Gastroesophageal sphincter (tissue), 4 donors: ENCODE measurements around the gene MADD. TPM values are rescaled to one million over a fixed set of nuclear protein-coding genes. Genes with fewer than 3 reads are reported as not detected.

Experiments used
- ATAC-seq: fragments of 150-250 bp; one replicate; pipeline ENCODE4 v1.9.1; 2016; ENCODE audit warnings: mild to moderate bottlenecking, moderate library complexity
- H3K27ac ChIP-seq, 4 donors: fragments of 200-600 bp; sonication (generic) in 3 of 4; 1 replicate in 3 of 4; 2 replicates in 1 of 4; pipeline ENCODE4 v1.5.1; 2016 to 2019
- H3K27me3 ChIP-seq: fragments of 200-600 bp; sonication (generic); one replicate; pipeline ENCODE4 v1.5.1; 2019
- H3K36me3 ChIP-seq, 2 donors: fragments of 200-600 bp; sonication (generic); one replicate each; pipeline ENCODE4 v1.5.1; 2019; ENCODE audit warnings: control low read depth in 1 of 2
- H3K4me1 ChIP-seq, 3 donors: fragments of 200-600 bp; sonication (generic); 1 replicate in 2 of 3; 2 replicates in 1 of 3; pipeline ENCODE4 v1.5.1; 2016 to 2019; ENCODE audit warnings: control low read depth in 2 of 3
- H3K4me3 ChIP-seq, 2 donors: fragments of 200-600 bp; sonication (generic); one replicate each; pipeline ENCODE4 v1.5.1; 2019; ENCODE audit warnings: mild to moderate bottlenecking in 1 of 2, moderate library complexity in 1 of 2
- H3K9me3 ChIP-seq, 3 donors: fragments of 200-600 bp; sonication (generic); one replicate each; pipeline ENCODE4 v1.5.1; 2017 to 2019; ENCODE audit warnings: control low read depth in 2 of 3
- EP300 ChIP-seq: sonication (generic); formaldehyde crosslinking; IDR thresholded peaks from one replicate; pipeline ENCODE4 v1.6.1; 2017; ENCODE audit warnings: antibody characterized with exemption, mild to moderate bottlenecking
- POLR2A ChIP-seq, 2 donors: fragments of 450-650 bp; IDR thresholded peaks; one replicate each; pipeline ENCODE4 v1.6.1; 2017; ENCODE audit warnings: antibody characterized with exemption in 2 of 2, mild to moderate bottlenecking in 2 of 2, moderate library complexity in 1 of 2
- POLR2AphosphoS5 ChIP-seq: sonication (generic); formaldehyde crosslinking; IDR thresholded peaks from one replicate; pipeline ENCODE4 v1.6.1; 2017; ENCODE audit warnings: antibody characterized with exemption
- WGBS, 2 donors: methylation state at CpG; one replicate each; pipeline ENCODE4 v1.1.5; 2018; ENCODE audit warnings: low coverage in 1 of 2; 5-methylcytosine and 5-hydroxymethylcytosine counted together
- total RNA-seq, 4 donors: library from RNA; depleted of rRNA; stranded (reverse); fragments of >200 nt; gene quantifications; one replicate each; pipeline ENCODE4 v1.1.0, GENCODE V29; 2016
- TF ChIP-seq, protein P1 (sequence below), 4 experiments: fragments of 200-600 bp in 2 of 4; fragments of 450-650 bp in 2 of 4; sonication (generic) in 1 of 4; IDR thresholded peaks; one replicate each; pipeline ENCODE4 v1.5.1; 2017 to 2019; ENCODE audit warnings: antibody characterized with exemption in 4 of 4, mild to moderate bottlenecking in 2 of 4, moderate library complexity in 2 of 4

MADD gene
- total RNA-seq, 4 donors from 2014 or later, result 23.7 to 33.9 (median 29.4) TPM

DNA sequence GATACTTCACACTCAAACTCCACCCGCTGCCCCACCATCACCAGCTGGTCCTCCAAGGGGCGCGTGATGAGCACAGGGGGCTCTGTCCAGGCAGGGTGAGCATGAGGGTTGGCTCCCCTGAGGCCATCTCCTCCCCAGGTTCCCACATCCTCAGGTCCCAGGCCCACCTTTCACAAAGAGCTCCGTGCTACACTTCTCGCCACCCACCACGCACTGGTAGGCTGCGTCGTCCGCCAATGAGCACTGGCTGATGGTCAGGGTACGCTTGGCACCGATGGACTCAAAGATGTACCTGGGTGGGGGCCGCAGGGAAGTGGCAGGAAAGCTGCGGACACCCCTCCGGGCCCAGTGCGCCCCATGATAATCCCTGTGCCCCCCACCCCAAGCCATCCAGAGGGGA lies 72.9 kb downstream of the MADD start:
- Histone ChIP-seq H3K36me3 (no peaks in the 10 kb centered on the region), H3K9me3 (no peaks in the 10 kb centered on the region), H3K27me3 (no peaks in the 10 kb centered on the region), H3K4me1 (no peaks in the 10 kb centered on the region), H3K4me3 (no peak overlapping the region), H3K27ac (no peak overlapping the region)
- no peak for ATAC-seq
- WGBS, 2 donors, result 96% methylated on average over 4 of the region's 15 CpGs; no CpG with 5 or more reads in 1 of the 2 donors
- TF ChIP-seq POLR2AphosphoS5 (no peak), POLR2A (IDR thresholded peaks at IDR 0.05) (no peak), EP300 (no peak)

DNA sequence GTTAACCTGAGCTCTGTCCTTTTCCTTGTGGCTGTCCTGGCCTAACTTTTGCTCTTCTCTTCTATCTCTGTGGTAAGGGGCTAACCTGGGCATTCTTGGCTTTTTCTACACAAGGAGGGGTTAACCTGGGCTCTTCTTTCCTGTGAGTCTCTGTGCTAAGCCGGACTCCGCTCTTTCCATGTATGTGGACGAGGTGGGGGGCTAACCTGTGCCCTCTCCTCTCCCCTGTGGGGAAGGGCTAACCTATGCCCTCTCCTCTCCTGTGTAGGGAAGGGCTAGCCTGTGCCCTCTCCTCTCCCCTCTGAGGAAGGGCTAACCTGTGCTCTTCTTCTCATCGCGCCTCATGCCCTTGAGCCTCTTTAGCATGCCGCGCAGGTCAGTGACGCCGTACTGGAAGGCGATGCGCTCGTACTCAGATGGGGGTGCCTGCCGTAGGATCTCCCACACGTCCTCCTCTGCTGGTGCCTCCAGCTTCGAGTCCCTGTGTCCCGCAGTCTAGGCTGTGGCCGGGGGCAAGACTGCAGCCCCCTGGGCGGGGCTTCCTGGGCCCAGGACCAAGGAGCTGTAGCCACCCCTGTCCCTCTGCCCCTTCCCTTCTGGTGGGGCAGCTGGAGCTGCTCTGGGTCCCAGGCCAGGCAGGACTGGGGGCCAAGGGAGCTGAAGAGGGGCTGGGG lies 76.1 kb downstream of the MADD start:
- TF ChIP-seq, protein P1, sequence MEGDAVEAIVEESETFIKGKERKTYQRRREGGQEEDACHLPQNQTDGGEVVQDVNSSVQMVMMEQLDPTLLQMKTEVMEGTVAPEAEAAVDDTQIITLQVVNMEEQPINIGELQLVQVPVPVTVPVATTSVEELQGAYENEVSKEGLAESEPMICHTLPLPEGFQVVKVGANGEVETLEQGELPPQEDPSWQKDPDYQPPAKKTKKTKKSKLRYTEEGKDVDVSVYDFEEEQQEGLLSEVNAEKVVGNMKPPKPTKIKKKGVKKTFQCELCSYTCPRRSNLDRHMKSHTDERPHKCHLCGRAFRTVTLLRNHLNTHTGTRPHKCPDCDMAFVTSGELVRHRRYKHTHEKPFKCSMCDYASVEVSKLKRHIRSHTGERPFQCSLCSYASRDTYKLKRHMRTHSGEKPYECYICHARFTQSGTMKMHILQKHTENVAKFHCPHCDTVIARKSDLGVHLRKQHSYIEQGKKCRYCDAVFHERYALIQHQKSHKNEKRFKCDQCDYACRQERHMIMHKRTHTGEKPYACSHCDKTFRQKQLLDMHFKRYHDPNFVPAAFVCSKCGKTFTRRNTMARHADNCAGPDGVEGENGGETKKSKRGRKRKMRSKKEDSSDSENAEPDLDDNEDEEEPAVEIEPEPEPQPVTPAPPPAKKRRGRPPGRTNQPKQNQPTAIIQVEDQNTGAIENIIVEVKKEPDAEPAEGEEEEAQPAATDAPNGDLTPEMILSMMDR (IDR thresholded peaks at IDR 0.05), result no peak
- TF ChIP-seq EP300 (no peak), POLR2AphosphoS5 (no peak), POLR2A (IDR thresholded peaks at IDR 0.05) (no peak)
- Histone ChIP-seq H3K9me3 (no peaks in the 10 kb centered on the region), H3K36me3 (no peaks in the 10 kb centered on the region), H3K27ac (no peak overlapping the region), H3K27me3 (no peaks in the 10 kb centered on the region), H3K4me3 (no peak overlapping the region), H3K4me1 (no peaks in the 10 kb centered on the region)
- WGBS, 2 donors, result 81% methylated on average over 15 of the region's 18 CpGs; no CpG with 5 or more reads in 1 of the 2 donors
- ATAC-seq, result no peak

DNA sequence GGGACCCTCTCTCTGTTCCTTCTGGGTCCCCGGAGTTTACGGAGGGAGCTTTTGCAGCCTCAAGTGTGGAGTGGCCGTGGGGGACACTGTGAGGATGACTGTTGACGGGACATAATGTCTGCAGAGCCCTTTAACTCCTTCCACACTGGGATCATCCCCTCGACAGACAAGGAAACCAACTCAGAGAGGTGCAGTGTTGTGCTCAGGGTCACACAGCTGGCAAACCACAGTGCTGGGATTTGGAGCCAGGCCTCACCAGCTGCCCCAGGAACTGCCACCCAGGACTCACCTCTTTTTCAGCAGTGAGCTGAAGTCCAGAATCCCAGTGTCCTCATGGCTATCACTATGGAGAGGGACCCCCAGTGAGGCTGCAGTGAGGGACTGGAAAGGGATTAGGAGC lies 77.2 kb downstream of the MADD start:
- H3K9me3 ChIP-seq, result no peaks in the 10 kb centered on the region
- no peaks in the 10 kb centered on the region for H3K27me3 ChIP-seq
- TF ChIP-seq EP300 (no peak), POLR2AphosphoS5 (no peak), POLR2A (IDR thresholded peaks at IDR 0.05) (no peak)
- TF ChIP-seq, protein P1 (IDR thresholded peaks at IDR 0.05), result no peak
- H3K4me3 ChIP-seq, result no peak overlapping the region
- WGBS, 2 donors, result 78% methylated on average over 3 of the region's 5 CpGs; no CpG with 5 or more reads in 1 of the 2 donors
- no peak overlapping the region for H3K27ac ChIP-seq
- no peaks in the 10 kb centered on the region for H3K36me3 ChIP-seq
- ATAC-seq, result no peak
- no peaks in the 10 kb centered on the region for H3K4me1 ChIP-seq

DNA sequence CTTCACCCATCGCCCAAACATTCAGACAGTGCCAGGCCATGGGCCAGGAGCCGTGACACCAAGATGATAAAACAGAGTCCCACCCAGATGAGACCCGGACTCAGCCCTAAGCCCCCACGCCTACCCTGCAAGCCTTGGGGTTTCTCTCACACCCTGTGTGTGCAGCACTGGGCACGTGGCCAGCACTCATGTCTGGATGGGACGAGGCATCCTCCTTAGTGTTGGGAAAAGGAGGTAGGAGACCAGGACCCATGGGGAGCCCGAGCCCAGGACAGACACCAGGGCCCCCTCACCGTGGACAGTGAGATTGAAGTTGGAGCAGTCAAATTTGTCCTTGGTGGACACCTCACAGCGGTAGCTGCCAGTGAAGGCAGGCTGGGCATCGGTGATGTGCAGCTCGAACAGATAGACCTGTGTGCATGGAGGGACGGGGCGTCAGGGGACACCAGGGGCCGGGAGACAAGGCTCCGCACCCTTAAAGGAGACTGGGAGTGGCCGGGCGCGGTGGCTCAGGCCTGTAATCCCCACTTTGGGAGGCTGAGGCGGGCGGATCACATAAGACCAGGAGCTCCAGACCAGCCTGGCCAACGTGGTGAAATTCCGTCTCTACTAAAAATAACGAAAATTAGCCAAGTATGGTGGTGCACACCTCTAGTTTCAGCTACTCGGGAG lies 78.3 kb downstream of the MADD start:
- TF ChIP-seq, protein P1 (IDR thresholded peaks at IDR 0.05), result no peak
- TF ChIP-seq POLR2AphosphoS5 (no peak), EP300 (no peak), POLR2A (IDR thresholded peaks at IDR 0.05) (no peak)
- ATAC-seq, result no peak
- Histone ChIP-seq H3K4me3 (no peak overlapping the region), H3K4me1 (no peaks in the 10 kb centered on the region), H3K27ac (no peak overlapping the region), H3K36me3 (no peaks in the 10 kb centered on the region), H3K9me3 (no peaks in the 10 kb centered on the region), H3K27me3 (no peaks in the 10 kb centered on the region)
- WGBS, 2 donors, result 69 to 78% methylated on average over 6 to 7 of the region's 24 CpGs

DNA sequence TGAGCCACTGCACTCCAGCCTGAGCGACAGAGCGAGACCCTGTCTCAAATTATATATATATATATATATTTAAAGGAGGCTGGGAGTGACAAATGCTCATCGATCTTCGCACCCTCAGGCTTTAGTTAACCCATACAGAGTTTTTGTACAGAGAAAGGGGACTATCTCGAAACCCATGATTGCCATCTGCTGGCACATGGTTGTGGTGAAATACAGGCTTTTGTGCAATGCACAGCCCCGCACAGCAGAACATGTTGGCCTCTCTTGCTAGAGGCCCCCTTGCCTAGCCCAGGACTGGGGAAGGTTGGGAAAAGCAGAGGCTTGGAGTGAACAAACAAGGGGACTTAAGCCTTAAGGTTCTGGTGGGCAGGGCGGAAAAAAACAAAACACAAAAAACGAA lies 78.9 kb downstream of the MADD start:
- no peak overlapping the region for H3K27ac ChIP-seq
- 71 to 100% methylated on average over 3 to 5 of the region's 8 CpGs for WGBS, 2 donors
- no peaks in the 10 kb centered on the region for H3K36me3 ChIP-seq
- TF ChIP-seq EP300, result no peak
- TF ChIP-seq, protein P1 (IDR thresholded peaks at IDR 0.05), result no peak
- TF ChIP-seq POLR2A (IDR thresholded peaks at IDR 0.05), result no peak
- TF ChIP-seq POLR2AphosphoS5, result no peak
- no peaks in the 10 kb centered on the region for H3K4me1 ChIP-seq
- no peak for ATAC-seq
- H3K4me3 ChIP-seq, result no peak overlapping the region
- no peaks in the 10 kb centered on the region for H3K9me3 ChIP-seq
- H3K27me3 ChIP-seq, result no peaks in the 10 kb centered on the region
